HG03039 (cell line): ENCODE measurements around the gene KIF20A.
"Not testable (repeated sequence)": the region's sequence is repeated elsewhere in the genome, so short reads cannot be mapped to it uniquely, and the experiment has no call there.

Experiments
- ATAC-seq: cut with Tn5 transposase; IDR thresholded peaks from one replicate; pipeline ENCODE4 v1.9.1; 2021; ENCODE audit warnings: mild to moderate bottlenecking, moderate library complexity; ENCODE audit not compliant: unreplicated experiment

KIF20A gene

GRCh38 chr5:138182808-138183207, 3.9 kb downstream of the KIF20A start:
- no peak for ATAC-seq

- ATAC-seq = no peak
Measured at GRCh38 chr5:138186002-138186447, 7.1 kb downstream of the KIF20A start.

GRCh38 chr5:138188626-138189025, 9.7 kb downstream of the KIF20A start:
- ATAC-seq = no peak

GRCh38 chr5:138192826-138193225, 13.9 kb downstream of the KIF20A start:
- ATAC-seq = no peak

GRCh38 chr5:138193859-138194258, 14.9 kb downstream of the KIF20A start:
- ATAC-seq = not testable (repeated sequence)

GRCh38 chr5:138210985-138211384, 32.1 kb downstream of the KIF20A start:
- ATAC-seq = no peak

- no peak for ATAC-seq
Measured at GRCh38 chr5:138212828-138213160, 33.9 kb downstream of the KIF20A start.

GRCh38 chr5:138213161-138214029, 34.5 kb downstream of the KIF20A start, which contains the start of gene CDC23:
Gene CDC23 (minus strand): TSS chr5:138213323. CDS start chr5:138213312, 11 bp downstream.
- peak; percentile 91 for ATAC-seq

- no peak for ATAC-seq
Measured at GRCh38 chr5:138216799-138217198, 37.9 kb downstream of the KIF20A start.

GRCh38 chr5:138223532-138223931, 44.6 kb downstream of the KIF20A start:
- no peak for ATAC-seq

- ATAC-seq = no peak
Measured at GRCh38 chr5:138224712-138225111, 45.8 kb downstream of the KIF20A start.

- no peak for ATAC-seq
Measured at GRCh38 chr5:138226910-138227309, 48.0 kb downstream of the KIF20A start.

GRCh38 chr5:138229387-138229786, 50.5 kb downstream of the KIF20A start:
- ATAC-seq = no peak

GRCh38 chr5:138230261-138230660, 51.3 kb downstream of the KIF20A start:
- ATAC-seq = no peak

GRCh38 chr5:138230981-138231589, 52.2 kb downstream of the KIF20A start:
- ATAC-seq = no peak

GRCh38 chr5:138233280-138233679, 54.4 kb downstream of the KIF20A start:
- no peak for ATAC-seq

GRCh38 chr5:138234651-138235050, 55.7 kb downstream of the KIF20A start:
- ATAC-seq = no peak
